ENCODE measurements around the gene DGKB. TPM values are rescaled to one million over a fixed set of nuclear protein-coding genes. Genes with fewer than 3 reads are reported as not detected.
A peak's percentile ranks its signal among the peaks of the same experiment; 100 is the strongest.

The DGKB gene
- total RNA-seq, 1 experiment from 2014 or later, result not detected

- no peak for DNase-seq (ENCODE audit: low spot score)
- TF ChIP-seq CTCF (conservative IDR thresholded peaks at IDR 0.05; ENCODE audit: low read depth, low read length), result no peak
- TF ChIP-seq EZH2 (IDR thresholded peaks at IDR 0.05; ENCODE audit: borderline replicate concordance, low read depth, low read length, poor library complexity, severe bottlenecking), result no peak
- POLR2A ChIA-PET (ENCODE audit: low non-redundant PET), result no interaction called here
- intact Hi-C loops (cut with micrococcal nuclease; ENCODE audit: unreplicated experiment), result no loop called here
- Histone ChIP-seq H3K36me3 (ENCODE audit: insufficient read depth, low read length, poor library complexity, severe bottlenecking) (no peaks in the 10 kb centered on the region), H3K27me3 (replicated peaks; ENCODE audit: insufficient read depth, low read depth, low read length, poor library complexity) (no peaks in the 10 kb centered on the region), H3K27ac (ENCODE audit: low read depth, low read length, poor library complexity, severe bottlenecking) (no peak overlapping the region), H3K4me1 (ENCODE audit: insufficient read depth, low read length, poor library complexity, severe bottlenecking) (peaks cover 39% of the 10 kb centered on the region), H3K9me3 (ENCODE audit: low read depth, low read length, poor library complexity, severe bottlenecking) (no peaks in the 10 kb centered on the region), H3K4me3 (ENCODE audit: low read depth, low read length, poor library complexity, severe bottlenecking) (no peak overlapping the region)
- BruUV-seq (replicated peaks), result no TSS peak
- CTCF ChIA-PET, result no interaction called here
These were observed 63.2 kb downstream of the DGKB start for GRCh38 chr7:14839307-14839706.

GRCh38 chr7:14837216-14837615 lies 65.3 kb downstream of the DGKB start:
- no peaks in the 10 kb centered on the region for H3K27me3 ChIP-seq (replicated peaks; ENCODE audit: insufficient read depth, low read depth, low read length, poor library complexity)
- H3K27ac ChIP-seq (ENCODE audit: low read depth, low read length, poor library complexity, severe bottlenecking), result peak overlapping the region; percentile 55
- intact Hi-C loops (cut with micrococcal nuclease; ENCODE audit: unreplicated experiment), result no loop called here
- ChIA-PET POLR2A (ENCODE audit: low non-redundant PET) (no interaction called here), CTCF (no interaction called here)
- peak; percentile 34 for DNase-seq (ENCODE audit: low spot score)
- H3K4me3 ChIP-seq (ENCODE audit: low read depth, low read length, poor library complexity, severe bottlenecking), result peak overlapping the region; percentile 3
- no peaks in the 10 kb centered on the region for H3K9me3 ChIP-seq (ENCODE audit: low read depth, low read length, poor library complexity, severe bottlenecking)
- H3K4me1 ChIP-seq (ENCODE audit: insufficient read depth, low read length, poor library complexity, severe bottlenecking), result peaks cover 39% of the 10 kb centered on the region
- no peaks in the 10 kb centered on the region for H3K36me3 ChIP-seq (ENCODE audit: insufficient read depth, low read length, poor library complexity, severe bottlenecking)
- BruUV-seq (replicated peaks), result no TSS peak
- TF ChIP-seq EZH2 (IDR thresholded peaks at IDR 0.05; ENCODE audit: borderline replicate concordance, low read depth, low read length, poor library complexity, severe bottlenecking), result no peak
- no peak for TF ChIP-seq CTCF (conservative IDR thresholded peaks at IDR 0.05; ENCODE audit: low read depth, low read length)

- Histone ChIP-seq H3K4me3 (ENCODE audit: low read depth, low read length, poor library complexity, severe bottlenecking) (peak overlapping the region; percentile 3), H3K27me3 (replicated peaks; ENCODE audit: insufficient read depth, low read depth, low read length, poor library complexity) (no peaks in the 10 kb centered on the region), H3K4me1 (ENCODE audit: insufficient read depth, low read length, poor library complexity, severe bottlenecking) (peaks cover 39% of the 10 kb centered on the region), H3K27ac (ENCODE audit: low read depth, low read length, poor library complexity, severe bottlenecking) (peak overlapping the region; percentile 55), H3K36me3 (ENCODE audit: insufficient read depth, low read length, poor library complexity, severe bottlenecking) (no peaks in the 10 kb centered on the region), H3K9me3 (ENCODE audit: low read depth, low read length, poor library complexity, severe bottlenecking) (no peaks in the 10 kb centered on the region)
- CTCF ChIA-PET, result no interaction called here
- DNase-seq (ENCODE audit: low spot score), result peak; percentile 94
- no peak for TF ChIP-seq EZH2 (IDR thresholded peaks at IDR 0.05; ENCODE audit: borderline replicate concordance, low read depth, low read length, poor library complexity, severe bottlenecking)
- TF ChIP-seq CTCF (conservative IDR thresholded peaks at IDR 0.05; ENCODE audit: low read depth, low read length), result no peak
- intact Hi-C loops (cut with micrococcal nuclease; ENCODE audit: unreplicated experiment), result no loop called here
- POLR2A ChIA-PET (ENCODE audit: low non-redundant PET), result no interaction called here
- no TSS peak for BruUV-seq (replicated peaks)
These were observed 65.9 kb downstream of the DGKB start for GRCh38 chr7:14836571-14837189.
